Activated naive CD8-positive, alpha-beta T cell (primary cell): ENCODE results near the gene METTL13.

Experiments
- H3K27ac Mint-ChIP-seq: one replicate; pipeline ENCODE4 v1.8.0; 2021; ENCODE audit warnings: mixed read lengths
- H3K27me3 Mint-ChIP-seq: one replicate; pipeline ENCODE4 v1.8.0; 2021; ENCODE audit warnings: mixed read lengths
- H3K36me3 Mint-ChIP-seq: one replicate; pipeline ENCODE4 v1.8.0; 2021; ENCODE audit warnings: mixed read lengths
- H3K4me1 Mint-ChIP-seq: one replicate; pipeline ENCODE4 v1.8.0; 2021; ENCODE audit warnings: low read depth, mixed read lengths
- H3K4me3 Mint-ChIP-seq: one replicate; pipeline ENCODE4 v1.8.0; 2021; ENCODE audit warnings: mild to moderate bottlenecking, mixed read lengths
- H3K9me3 Mint-ChIP-seq: one replicate; pipeline ENCODE4 v1.8.0; 2021; ENCODE audit warnings: low read depth, mixed read lengths

The METTL13 gene

DNA sequence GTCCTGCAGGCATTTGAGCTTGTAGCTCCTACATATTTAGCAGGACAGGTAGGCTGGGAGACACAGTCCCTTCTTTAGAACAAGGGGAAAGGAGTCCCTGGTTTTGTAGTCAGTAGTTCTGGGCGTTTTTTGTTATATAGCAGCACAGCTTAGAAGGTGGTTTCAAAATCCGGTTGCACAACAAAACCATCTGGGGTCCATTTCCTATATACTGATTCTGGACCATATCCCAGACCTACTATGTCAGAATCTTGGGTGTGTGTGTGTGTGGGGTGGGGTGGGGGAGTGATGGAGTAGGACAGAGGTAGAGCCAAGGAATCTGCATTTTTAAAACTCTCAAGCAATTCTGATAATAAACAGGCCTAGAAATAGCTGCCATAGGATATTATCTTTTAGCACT is 21.6 kb downstream of the METTL13 start:
- Mint-ChIP-seq H3K4me3 (no peak overlapping the region), H3K27me3 (no peaks in the 10 kb centered on the region), H3K27ac (no peak overlapping the region), H3K9me3 (no peaks in the 10 kb centered on the region), H3K4me1 (peaks cover 9% of the 10 kb centered on the region), H3K36me3 (no peaks in the 10 kb centered on the region)

DNA sequence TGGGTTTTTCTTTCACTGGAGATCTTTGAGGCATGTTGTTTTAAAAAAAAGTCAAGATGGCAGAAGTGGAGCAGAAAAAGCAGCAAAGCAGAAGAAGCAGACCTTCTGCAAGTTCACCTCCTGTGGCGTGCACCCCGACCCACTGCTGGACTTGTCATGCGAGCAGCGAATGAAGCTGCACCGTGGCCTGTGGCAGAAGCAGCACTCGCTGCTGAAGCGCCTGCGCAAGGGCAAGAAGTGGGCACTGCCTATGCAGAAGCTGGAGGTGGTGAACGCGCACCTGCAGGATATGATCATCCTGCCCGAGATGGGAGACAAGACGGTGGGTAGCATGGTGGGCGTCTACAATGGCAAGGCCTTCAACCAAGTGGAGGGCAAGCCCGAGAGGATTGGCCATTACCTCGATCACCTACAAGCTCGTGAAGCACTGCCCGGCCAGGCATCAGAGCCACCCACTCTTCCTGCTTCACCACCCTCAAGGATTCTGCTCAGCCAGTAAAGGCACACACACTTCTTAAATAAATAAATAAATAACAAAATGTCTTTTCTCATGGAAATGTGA is 22.1 kb downstream of the METTL13 start:
- no peak overlapping the region for H3K27ac Mint-ChIP-seq
- no peaks in the 10 kb centered on the region for H3K9me3 Mint-ChIP-seq
- no peaks in the 10 kb centered on the region for H3K36me3 Mint-ChIP-seq
- no peak overlapping the region for H3K4me3 Mint-ChIP-seq
- peaks cover 9% of the 10 kb centered on the region for H3K4me1 Mint-ChIP-seq
- H3K27me3 Mint-ChIP-seq = no peaks in the 10 kb centered on the region

DNA sequence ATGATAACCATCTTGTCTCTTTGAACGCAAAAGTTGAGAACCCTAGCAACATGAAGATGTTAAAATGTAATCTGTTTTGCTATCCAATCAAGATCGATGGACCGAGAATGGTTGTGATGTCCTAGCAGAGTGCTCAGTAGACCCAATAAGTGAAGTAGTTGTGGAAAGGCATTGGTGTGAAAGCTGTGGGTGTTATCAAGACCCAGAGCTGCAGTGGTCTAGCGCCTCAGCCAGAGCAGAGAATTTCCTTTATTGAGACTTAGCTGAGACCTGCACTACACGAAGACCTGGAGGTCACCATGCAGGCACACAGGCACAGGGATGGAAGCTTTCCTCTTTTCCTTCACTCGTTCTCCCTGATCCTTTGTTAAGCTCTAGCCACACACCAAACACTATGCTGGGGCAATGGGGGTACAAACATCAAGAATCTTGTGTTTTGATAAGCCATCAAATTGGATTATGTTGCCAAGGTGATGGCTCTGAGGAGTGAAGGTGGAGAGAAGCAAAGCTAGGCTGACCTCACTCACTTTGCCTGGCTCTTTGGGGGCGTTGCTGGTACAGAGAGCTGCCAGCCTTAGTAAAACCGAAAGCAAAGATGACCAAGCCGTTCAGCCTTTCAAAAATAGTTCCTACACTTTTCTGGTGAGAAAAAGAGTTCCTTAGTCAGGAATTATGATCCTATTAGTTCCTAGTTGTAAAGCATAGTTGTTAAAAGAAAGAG is 24.1 kb downstream of the METTL13 start:
- H3K27ac Mint-ChIP-seq = no peak overlapping the region
- H3K27me3 Mint-ChIP-seq = no peaks in the 10 kb centered on the region
- H3K4me3 Mint-ChIP-seq = no peak overlapping the region
- no peaks in the 10 kb centered on the region for H3K9me3 Mint-ChIP-seq
- no peaks in the 10 kb centered on the region for H3K36me3 Mint-ChIP-seq
- H3K4me1 Mint-ChIP-seq = peaks cover 9% of the 10 kb centered on the region

DNA sequence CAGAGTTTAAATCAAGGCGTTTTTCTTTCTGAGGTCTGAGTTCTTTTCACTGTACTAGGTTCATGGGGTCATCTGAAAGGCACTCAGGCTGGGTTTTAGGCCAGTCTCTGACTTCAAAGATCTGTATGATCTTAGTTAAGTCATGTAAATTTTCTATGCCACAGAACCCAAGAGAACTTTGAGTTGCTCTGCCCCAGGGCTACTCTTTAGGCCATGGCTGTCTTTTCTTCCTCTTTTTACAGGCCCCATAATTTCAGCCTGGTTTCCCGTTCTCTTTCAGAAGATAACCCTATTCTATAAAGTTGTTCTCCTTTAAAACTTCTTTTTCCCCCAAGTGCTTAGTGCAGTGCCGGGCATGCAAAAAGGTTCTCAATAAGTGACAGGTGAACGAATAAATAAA is 26.1 kb downstream of the METTL13 start:
- Mint-ChIP-seq H3K27me3 (no peaks in the 10 kb centered on the region), H3K9me3 (no peaks in the 10 kb centered on the region), H3K4me3 (no peak overlapping the region), H3K27ac (no peak overlapping the region), H3K36me3 (no peaks in the 10 kb centered on the region), H3K4me1 (peaks cover 9% of the 10 kb centered on the region)

DNA sequence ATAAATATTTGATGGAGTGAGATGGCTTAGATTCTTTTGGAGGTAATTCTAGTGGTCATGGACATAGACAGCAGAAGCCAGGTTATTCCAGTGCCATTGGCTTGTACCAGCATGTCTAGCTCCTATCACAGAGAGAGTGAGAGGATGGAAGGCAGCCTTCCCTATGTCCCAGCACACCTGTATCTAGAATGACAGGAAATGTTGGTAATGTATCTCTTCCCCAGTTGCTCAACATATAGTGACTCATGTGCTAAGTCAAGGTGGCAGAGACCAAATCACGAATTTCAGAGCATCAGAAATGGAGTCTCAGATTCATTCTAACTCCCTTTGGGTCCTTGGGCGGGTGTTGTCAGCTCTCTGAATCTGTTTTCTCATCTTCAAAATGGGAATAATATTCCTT is 28.4 kb downstream of the METTL13 start:
- H3K27me3 Mint-ChIP-seq = no peaks in the 10 kb centered on the region

DNA sequence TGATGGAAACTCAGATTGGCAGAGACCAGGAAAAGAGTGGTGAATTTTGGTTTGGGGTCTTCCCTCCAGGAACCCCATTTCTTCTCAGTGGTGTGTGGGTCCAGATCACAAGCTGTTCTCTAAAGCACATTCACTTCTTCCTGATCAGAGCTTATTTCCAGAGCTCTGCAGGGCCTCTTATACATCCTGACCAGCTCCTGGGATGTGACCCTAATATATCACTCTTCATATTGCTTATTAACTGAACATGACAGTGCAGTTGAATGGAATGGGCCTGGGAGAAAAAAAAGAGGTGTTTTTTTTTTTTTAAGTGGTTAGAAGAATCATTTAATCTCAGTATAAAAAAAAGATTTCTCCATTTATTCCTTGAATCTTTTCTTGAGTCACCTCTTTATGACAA is 30.2 kb downstream of the METTL13 start:
- Mint-ChIP-seq H3K4me3 (no peak overlapping the region), H3K9me3 (no peaks in the 10 kb centered on the region)

More for the DNA sequence above, 28.4 kb downstream of the METTL13 start:
- peaks cover 9% of the 10 kb centered on the region for H3K4me1 Mint-ChIP-seq
- no peaks in the 10 kb centered on the region for H3K9me3 Mint-ChIP-seq
- H3K27ac Mint-ChIP-seq = no peak overlapping the region
- H3K36me3 Mint-ChIP-seq = peaks cover 4% of the 10 kb centered on the region
- no peak overlapping the region for H3K4me3 Mint-ChIP-seq

DNA sequence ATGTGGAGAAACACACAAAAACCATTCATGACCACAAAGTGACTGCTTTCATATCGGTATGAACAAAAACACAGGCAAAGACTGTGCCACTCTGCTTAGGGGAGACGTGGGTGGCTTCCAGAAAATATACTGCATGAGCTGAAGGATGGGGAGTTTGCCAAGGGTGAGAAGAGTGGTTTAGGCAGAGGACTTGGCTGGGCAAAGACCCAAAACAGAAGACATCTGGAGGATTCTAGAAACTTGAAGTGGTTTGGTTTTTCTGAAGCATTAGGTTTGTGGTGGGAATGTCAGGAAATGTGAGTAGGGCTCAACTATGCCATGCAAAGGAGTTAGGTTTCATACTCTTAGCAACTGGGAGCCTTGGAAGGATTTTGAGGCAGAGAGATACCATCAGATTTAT is 33.2 kb downstream of the METTL13 start:
- Mint-ChIP-seq H3K4me3 (no peak overlapping the region), H3K27me3 (no peaks in the 10 kb centered on the region), H3K4me1 (peaks cover 10% of the 10 kb centered on the region), H3K9me3 (no peaks in the 10 kb centered on the region), H3K27ac (no peak overlapping the region), H3K36me3 (peaks cover 15% of the 10 kb centered on the region)

More for the DNA sequence above, 30.2 kb downstream of the METTL13 start:
- Mint-ChIP-seq H3K27ac (no peak overlapping the region), H3K27me3 (no peaks in the 10 kb centered on the region), H3K36me3 (peaks cover 8% of the 10 kb centered on the region), H3K4me1 (peaks cover under 1% of the 10 kb centered on the region)

DNA sequence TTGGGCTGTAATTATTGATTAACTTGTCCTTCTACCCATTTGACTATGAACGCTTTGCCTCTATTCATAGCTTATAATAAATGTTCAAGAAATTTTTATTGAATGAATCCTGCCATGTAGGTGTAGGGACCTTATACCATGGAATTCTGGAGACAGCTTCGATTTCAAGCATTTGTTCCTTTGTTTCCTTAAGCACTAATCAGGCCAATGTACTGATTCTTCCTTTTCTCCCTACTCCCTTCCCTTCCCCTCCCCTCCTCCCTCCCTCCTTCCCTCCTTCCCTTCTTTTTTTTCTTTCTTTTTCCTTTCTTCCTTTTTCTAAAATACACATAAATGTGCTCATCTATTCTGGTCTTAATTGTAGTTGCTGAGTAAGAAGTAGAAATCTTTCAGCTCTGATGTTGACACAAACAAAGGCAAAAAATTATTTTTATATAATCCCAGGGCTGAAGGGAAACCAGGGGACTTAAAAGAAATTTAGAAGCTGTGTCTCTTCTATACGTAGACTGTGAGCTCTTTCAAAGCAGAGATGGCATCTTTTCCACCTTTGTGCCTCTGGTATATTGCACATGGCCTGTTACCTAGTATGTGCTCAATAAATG is 34.9 kb downstream of the METTL13 start:
- H3K36me3 Mint-ChIP-seq = peaks cover 18% of the 10 kb centered on the region
- H3K9me3 Mint-ChIP-seq = no peaks in the 10 kb centered on the region
- no peak overlapping the region for H3K4me3 Mint-ChIP-seq
- no peaks in the 10 kb centered on the region for H3K27me3 Mint-ChIP-seq
- no peak overlapping the region for H3K27ac Mint-ChIP-seq
- H3K4me1 Mint-ChIP-seq = peaks cover 10% of the 10 kb centered on the region

DNA sequence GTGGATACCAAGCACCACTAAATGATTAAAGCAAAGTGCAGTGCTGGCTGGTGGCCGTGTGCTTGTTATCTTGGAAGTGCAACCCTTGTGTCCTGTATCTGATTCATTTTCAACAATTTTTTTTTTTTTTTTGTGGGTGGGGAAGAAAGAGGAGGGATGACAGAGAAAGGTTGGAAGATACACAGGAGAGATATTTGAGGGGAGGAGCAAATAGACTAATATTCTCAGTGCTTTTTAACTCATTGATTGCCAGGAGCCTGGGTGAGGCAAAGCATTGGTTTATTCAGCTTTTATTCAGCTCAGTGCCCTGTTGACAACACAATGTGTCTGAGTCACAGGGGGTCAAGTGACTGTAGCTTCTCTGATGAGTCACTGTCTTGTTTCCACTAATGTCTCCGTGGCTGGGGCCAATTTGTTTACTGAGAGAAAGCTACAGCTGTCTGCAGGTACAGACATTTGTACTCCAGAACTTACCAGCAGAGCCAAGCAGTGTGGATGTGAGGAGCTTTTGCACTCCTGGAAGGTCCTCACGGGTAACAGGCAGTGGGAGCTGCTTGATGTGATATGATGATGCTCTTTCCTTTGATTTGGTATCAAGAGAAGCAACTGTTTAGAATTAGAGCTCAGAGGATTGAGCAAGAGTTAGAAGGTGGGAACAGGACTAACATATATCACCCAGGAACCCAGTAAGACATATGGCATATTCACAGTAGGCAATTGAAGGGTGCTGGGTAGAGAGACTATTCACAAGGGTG is 36.2 kb downstream of the METTL13 start:
- Mint-ChIP-seq H3K27ac (peak overlapping the region; percentile 36), H3K27me3 (no peaks in the 10 kb centered on the region), H3K4me1 (peaks cover 10% of the 10 kb centered on the region), H3K36me3 (peaks cover 20% of the 10 kb centered on the region), H3K4me3 (no peak overlapping the region), H3K9me3 (no peaks in the 10 kb centered on the region)

DNA sequence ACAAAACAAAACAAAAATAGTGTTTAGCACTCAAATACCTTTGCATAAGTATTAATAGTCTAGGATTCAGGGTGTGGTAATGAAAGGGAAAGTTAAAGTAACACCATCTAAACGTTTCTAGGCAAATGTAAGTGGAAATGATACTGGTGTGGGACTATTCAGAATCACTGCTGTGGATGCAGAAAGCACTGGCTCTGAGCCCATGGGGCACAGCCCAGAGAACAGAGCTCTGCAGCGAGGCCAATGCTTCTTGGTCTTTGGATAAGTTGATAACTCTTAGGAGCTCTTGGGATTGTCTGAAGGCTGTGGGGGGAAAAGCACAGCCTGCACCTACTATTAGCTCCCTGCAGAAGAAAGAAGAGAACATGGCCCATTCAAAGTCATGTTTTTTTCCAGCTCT is 38.5 kb downstream of the METTL13 start:
- H3K27me3 Mint-ChIP-seq = no peaks in the 10 kb centered on the region
- no peak overlapping the region for H3K27ac Mint-ChIP-seq

DNA sequence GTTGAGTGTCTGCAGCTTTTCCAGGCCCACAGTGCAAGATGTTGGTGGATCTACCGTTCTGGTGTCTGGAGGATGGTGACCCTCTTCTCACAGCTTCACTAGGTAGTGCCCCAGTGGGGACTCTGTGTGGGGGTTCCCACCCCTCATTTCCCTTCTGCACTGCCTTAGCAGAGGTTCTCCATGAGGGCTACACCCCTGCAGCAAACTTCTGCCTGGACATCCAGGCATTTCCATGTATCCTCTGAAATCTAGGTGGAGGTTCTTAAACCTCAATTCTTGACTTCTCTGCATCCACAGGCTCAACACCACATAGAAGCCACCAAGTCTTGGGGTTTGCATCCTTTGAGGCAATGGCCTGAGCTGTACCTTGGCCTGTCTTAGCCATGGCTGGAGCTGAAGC is 45.5 kb downstream of the METTL13 start:
- H3K36me3 Mint-ChIP-seq = peaks cover 37% of the 10 kb centered on the region
- H3K27me3 Mint-ChIP-seq = no peaks in the 10 kb centered on the region

More for the DNA sequence above, 38.5 kb downstream of the METTL13 start:
- H3K36me3 Mint-ChIP-seq = peaks cover 25% of the 10 kb centered on the region
- H3K9me3 Mint-ChIP-seq = peaks cover 1% of the 10 kb centered on the region
- H3K4me1 Mint-ChIP-seq = peaks cover 10% of the 10 kb centered on the region
- no peak overlapping the region for H3K4me3 Mint-ChIP-seq

DNA sequence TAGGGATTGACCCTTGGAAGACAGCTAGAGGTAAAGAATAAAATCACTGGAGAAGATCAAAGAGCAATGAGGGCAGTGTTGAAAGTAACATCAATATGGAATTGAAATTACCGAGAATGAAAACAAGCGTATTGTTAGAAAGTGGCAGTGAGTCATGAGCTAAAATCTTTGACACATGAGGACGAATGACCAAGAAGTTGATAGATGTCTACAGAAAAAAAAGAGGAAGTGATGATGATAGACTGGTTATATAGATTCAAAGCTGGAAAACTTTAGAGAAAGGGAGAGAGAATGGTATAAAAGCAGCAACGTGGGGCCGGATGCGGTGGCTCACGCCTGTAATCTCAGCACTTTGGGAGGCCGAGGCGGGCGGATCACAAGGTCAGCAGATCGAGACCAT is 47.3 kb downstream of the METTL13 start:
- Mint-ChIP-seq H3K9me3 (peaks cover 22% of the 10 kb centered on the region), H3K36me3 (peaks cover 30% of the 10 kb centered on the region), H3K27ac (no peak overlapping the region), H3K4me3 (no peak overlapping the region), H3K4me1 (no peaks in the 10 kb centered on the region), H3K27me3 (no peaks in the 10 kb centered on the region)

More for the DNA sequence above, 45.5 kb downstream of the METTL13 start:
- Mint-ChIP-seq H3K4me1 (no peaks in the 10 kb centered on the region), H3K9me3 (peaks cover 22% of the 10 kb centered on the region), H3K4me3 (no peak overlapping the region), H3K27ac (no peak overlapping the region)

DNA sequence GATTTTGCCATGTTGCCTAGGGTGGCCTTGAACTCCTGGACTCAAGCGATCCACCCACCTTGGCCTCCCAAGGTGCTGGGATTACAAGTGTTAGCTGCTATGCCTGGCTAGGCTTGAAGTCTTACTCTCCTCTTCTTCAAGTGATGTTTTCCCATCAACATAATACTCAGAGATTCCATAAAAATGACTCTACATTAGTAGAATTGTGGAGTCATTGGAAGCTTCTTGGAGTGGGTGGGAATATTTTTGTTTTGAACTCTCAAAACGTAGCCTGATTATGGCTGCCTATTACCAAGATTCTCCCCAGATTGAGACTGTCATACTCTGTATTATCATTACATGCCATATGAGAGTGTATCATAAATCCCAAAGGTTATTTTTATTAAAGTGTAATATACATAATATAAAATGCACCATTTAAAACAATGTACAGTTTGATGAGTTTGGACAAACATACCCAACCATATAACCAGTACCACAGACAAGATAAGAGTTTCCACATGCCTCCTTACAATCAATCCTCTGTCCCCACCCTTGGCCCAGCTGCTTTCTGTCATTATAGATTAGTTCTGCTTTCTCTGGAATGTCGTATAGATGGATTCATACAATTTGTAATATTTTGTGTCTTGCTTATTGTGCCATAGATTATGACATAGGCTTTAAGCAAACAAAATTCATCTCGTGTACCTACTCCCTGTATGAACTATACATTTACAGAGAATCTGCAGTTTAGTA is 51.8 kb downstream of the METTL13 start:
- H3K27me3 Mint-ChIP-seq = no peaks in the 10 kb centered on the region
- no peak overlapping the region for H3K27ac Mint-ChIP-seq
- H3K4me1 Mint-ChIP-seq = no peaks in the 10 kb centered on the region
- no peaks in the 10 kb centered on the region for H3K9me3 Mint-ChIP-seq
- peaks cover 7% of the 10 kb centered on the region for H3K36me3 Mint-ChIP-seq
- no peak overlapping the region for H3K4me3 Mint-ChIP-seq

DNA sequence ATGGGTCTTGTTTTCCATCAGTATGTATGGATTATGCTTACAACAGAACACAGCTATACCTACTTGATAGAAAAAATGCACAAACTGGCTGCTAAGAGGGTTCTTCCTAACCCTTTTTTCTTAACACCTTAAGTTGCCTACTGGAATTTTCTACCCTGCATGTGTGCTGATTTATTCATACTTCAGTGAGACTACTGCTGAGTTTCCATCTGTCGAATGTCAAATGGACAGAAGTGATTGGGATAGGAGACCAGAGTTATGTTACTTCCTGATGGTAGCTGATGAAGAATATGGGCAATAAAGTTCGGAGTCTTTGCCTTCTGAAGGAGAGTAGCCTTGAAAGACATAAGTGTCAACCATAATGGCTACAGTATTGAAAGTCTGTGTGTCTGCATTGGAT is 53.4 kb downstream of the METTL13 start:
- Mint-ChIP-seq H3K27me3 (no peaks in the 10 kb centered on the region), H3K36me3 (peaks cover 2% of the 10 kb centered on the region), H3K4me3 (no peak overlapping the region), H3K27ac (no peak overlapping the region), H3K4me1 (no peaks in the 10 kb centered on the region), H3K9me3 (no peaks in the 10 kb centered on the region)
